ENCODE measurements around the gene PIM2.

Gene PIM2

DNA sequence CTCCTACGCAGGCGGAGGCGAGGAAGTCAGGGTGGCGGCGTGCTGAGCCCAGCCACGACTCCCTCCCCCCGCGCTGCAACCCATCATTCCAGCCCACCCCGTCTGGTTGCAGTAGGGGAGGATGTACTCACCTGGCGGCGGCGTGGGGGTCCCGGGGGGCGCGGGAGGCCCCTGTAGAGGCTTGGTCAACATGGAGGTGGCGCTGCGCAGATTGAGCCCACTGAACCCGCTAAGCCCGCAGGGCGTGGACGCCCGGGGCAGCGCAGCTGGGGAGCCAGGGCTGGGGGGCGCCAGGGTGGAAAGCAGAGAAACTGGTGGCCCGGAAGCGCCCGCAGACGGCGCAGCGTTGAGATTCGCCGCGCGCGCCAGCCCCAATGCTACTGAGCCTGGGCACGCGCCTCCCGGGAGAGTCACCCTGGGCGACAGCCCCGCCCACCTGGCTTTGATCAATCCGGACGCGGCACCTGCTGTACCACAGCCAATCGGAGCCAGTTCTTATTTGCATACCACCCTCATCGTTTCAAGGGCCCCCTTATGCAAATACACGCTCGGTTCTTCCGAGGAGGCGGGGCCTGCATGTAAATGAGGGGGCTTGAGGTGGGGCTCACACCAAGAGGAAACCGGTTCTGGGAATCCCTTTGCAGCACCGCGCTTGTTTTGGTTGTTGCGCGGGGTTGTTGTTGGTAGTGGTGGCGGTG is at the start of gene PIM2:
Gene PIM2, minus strand, starts transcription at position 382 of the 698 bp plus-strand sequence. Its CDS starts 190 bp downstream, at position 192.
- peak; percentile 90 for DNase-seq

DNA sequence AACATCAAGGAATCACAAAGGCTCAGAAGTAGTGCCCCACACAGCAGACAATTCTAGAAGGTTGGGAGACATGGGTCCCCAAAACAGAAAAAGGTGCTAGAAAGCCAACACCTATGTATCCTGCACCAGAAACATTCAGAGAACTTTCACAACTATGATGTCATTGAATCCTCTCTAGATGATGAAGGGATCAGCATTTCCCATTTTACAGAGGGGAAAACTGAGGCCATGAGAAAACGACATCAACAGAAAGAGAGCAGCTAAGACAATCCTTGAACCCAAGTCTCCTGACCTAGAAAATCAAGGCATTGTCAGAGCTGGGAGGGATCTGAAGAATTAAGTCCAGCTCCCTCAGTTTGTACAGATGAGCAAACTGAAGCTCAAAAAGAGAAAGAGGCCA is 49.6 kb upstream of the PIM2 start:
- DNase-seq = no peak

DNA sequence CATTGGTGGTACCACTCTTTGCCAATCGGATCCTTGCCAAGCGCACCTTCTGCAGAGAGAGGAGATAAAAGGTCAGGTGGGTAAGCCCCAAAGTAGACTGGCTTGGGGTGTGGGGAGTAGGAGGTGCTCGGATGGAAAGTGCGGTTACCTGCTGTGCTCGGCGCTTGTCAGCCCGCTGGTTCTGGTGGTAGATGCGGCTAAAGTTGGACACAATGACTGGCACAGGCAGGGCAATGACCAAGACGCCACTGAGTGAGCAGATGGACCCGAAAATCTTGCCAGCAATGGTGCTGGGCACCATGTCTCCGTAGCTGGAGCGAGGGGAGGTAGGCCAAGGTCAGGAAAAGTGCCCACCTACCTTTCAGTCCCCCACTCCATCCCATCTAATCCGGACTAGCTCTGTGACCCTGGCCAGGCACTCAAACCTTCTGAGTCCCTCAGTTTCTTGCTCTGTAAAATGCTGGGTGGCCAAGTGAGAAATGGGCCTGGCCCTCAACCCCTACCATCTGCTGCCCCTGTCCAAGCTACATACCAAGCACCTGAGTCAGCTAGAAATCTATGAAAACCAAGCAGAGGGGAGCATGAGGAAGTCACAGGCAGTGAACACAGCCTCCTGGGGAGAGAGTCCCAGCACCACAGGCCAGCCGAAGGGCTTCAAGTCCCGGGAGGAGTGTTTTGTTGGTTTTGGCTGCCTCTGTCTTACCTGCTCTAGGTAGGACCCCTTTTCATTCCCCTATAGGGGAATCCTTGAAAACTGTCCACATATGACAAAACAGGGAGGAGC is 48.2 kb upstream of the PIM2 start:
- no peak for DNase-seq

DNA sequence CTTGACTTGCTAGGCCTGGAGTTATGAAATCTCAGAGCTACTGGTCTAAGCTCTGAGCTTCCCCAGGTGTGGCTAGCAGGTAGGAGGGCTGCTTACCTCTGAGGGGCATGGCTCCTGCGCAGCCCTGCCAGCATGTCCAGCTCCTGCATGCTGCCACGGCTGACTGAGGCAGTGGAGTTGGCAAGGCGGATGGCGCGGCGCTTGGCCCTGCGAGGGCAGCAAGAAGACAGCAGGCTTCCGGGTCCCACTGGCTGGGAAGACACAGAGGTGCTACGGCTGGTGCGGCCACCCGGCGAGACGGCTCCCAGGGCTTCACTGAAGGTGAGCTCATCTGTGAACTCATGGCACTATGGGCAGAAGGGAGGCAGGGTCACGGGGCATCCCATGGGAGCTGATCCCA is 47.1 kb upstream of the PIM2 start:
- no peak for DNase-seq

DNA sequence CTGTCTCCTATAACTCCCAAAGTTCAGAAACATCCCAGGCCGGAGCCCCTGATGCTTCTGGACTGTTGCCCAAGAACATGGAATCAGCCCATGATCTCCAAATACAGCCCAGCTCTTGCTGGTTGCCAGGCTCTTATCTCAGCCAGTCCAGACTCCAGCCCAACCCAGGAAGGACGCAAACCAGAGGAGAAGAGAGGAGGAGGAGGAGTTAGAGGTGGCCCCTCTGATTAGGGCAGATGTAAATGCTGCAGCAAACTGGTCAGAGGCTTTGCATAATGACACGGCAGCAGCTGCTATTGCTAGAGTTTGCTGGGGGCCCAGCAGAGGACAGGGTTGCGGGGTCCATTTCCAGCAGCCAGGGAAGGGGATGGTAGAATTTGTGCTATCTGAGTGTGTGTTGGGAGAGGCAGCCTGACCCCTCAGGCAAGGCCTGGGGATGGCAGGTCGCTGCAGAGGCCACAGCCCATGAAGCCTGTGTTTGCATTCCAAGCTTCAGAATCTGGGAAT is 42.8 kb upstream of the PIM2 start:
- DNase-seq = no peak

DNA sequence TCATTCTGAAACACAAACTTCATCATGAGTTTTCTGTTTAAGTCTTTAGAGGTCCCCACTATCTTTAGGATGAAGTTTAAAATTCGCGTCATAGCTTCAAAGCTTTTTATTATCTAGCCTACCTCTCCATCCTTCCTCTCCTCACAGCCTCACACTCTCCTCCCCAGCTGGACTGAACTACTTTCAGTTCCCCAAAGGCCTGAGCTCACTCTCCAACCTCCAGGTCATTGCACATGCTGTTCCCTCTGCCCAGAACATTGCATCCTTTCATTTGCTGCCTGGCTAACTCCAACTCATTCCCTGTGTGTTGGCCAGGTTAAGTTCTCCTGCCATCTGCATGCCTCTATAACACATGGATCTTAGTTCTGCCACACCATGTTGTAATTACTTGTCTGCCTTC is 41.5 kb upstream of the PIM2 start:
- DNase-seq = no peak

DNA sequence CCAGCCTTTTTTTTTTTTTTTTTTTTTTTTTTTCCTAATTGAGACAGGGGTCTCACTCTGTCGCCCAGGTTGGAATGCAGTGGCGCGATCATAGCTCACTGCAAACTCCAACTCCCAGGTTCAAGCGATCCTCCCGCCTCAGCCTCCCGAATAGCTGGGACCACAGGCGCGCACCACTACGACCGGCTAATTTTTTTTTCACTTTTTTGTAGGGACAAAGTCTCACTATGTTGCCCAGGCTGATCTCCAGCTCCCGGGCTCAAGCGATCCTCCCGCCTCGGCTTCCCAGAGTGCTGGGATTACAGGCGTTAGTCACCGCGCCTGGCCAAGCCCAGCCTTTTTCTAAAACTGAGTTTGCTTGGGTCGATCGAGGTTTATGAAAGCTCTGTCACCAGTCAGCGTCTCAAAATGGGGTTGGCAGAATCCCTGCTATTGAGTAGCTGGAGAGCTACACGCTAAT is 39.8 kb upstream of the PIM2 start:
- peak; percentile 37 for DNase-seq

DNA sequence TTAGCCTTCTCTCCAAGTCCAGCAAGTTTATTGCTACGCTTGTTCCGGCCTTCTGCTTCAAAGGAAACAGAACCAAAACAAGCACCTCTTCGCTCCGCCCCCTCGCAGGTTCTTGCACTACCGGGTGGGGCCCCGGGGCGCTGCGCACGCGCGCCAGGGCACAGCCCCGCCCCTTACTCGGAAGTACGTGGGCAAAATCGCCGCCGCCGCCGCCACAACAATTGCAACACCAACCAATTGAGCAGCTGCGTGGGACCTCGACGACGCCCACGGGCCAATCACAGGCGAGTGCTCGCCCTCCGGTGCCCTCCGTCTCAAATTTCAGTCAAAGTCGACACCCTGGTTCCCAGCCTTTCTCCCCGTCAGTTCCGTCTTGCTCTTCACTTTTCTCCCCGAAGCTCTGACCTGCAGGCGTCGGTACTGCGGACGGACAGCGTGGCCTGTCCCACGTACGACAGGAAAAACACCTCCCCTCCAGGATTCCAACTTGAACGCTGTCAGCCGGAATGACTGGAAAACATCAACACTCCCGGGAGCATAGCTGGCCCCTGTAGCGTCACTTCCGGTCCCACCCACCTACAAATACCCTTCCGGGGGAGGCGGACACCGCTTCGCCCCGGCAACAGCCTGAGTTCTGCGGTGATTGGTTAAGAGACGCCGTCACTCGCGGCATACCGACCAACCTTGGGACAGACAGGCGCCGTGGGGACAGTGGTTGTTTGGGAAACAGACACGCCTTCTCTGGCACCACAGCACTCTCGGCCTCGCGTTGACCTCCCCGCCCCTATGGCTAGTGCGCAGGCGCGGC is 39.2 kb upstream of the PIM2 start:
- peak; percentile 90 for DNase-seq

DNA sequence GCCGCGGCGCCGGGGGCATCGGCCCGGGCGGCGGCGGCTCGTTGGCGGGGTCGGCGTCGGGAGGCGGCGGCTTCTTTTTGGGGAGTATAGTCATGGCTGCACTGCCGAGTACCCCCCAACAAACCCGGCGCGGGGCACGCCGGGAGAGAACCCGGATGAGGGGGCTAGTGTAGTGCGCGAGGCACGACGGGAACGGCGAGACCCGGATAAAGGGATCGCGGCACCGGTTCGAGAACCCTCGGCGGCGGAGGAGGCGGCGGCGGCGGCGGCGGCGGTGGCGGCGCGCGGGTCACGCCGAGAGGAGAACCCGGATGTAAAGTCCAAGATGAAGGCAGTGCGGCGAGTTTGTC is 38.6 kb upstream of the PIM2 start, which contains the start of gene OTUD5:
Gene OTUD5, minus strand, starts transcription at position 131 of the 350 bp plus-strand sequence. Its CDS starts 37 bp downstream, at position 94.
- DNase-seq = peak; percentile 80

DNA sequence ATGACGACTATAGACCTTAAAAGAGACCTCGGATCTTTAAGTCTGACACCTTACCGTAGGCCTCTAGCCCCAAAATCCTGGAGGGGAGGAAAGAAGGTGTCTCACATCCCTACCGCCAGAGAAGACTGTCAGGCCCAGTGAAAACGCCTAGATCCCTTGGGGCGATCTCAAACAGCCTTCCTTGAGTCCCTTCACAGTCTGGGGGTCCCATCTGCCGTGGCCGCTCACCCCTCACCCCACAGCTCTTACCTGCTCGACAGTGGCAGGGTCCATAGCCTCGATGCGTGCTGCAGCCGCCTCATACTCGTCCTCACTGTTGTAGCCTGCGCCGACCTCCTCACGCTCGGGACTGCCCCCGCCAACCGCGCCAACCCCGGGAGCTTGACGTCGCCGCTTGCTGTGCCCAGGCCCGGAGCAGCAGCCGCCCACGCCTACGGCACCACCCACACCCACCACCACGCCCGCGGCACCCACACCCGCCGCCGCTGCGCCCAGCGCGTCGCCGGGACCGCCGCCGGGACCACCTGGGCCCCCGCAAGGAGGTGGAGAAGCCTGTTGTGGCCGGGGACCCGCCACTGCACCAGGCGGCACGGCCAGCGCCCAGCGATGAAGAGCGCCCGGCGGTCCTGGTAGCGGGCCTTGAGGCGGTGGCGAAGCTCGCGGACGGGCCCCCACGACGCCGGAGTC is 38.0 kb upstream of the PIM2 start:
- peak; percentile 58 for DNase-seq

DNA sequence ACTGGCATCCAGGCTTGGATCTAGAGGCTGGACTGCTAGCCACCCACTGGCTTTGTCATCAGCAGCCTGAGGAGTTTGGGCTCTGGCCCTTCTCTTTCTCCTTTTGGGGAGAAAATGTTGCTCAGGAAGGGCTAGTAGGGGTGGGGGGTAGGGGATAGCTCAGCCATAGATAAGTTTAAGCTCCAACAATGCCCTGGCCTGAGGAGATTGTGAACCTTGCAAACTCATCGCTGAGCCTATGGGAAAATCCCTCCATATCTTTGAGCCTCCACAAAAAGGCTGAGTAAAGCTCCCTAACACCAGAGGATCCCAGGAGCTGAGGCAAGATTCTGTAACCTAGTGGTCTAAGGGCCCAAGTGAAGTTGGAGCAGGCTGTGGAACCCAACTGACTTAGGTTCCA is 29.8 kb upstream of the PIM2 start:
- no peak for DNase-seq

DNA sequence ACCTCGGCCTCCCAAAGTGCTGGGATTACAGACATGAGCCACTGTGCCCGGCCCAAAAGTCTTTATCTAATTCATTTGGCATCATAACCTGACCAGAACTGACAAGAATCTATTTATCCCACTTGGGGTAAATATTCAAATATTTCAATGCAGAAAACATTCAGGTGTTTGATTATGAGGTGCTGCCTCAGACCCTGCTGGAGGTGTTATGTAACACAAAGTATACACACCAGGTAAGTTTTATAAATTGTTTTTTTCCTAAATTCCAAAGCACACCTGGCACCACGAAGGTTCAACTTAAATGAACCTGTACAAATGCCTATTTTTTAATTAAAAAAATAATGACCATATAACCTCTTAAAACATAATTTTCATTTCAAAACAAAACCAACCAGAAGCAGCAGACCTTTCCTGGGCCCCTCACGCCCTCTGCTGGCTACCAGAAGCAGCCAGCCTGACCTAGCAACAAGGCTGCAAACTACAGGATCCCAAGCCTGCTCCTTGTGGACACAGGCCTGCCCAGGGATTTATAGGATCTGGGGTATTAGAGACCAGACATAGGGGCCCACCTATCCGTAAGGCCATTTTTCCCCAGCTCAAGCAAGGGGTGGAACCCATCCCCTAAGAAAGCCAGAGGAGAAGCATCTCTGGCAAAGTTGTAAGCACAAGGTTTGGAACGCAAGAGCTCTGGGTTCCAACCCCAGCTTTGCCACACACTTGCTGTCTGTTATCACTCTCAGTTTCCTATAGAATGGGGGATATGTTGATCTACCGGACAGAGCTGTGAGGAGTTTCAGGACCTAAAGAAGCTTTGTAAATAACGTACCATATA is 26.9 kb upstream of the PIM2 start:
- peak; percentile 58 for DNase-seq

DNA sequence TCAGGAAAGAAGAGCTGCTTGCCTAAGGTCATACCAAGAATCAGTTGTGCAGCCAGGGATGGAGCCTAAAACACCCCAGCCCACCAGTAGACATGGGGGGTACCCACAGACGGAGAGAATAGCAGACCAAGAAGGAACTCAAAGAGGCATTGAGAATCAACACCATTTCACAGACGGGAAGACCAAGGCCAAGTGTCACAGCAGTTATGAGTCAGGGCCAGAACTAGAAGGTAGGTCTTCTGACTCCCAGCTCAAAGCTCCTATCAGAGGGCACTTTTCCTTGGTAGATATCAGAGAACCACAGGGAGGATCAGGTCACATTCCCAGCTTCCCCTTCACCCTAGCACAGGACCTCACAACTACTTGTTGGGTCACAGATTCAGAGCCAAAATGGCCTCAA is 24.1 kb upstream of the PIM2 start:
- DNase-seq = no peak

DNA sequence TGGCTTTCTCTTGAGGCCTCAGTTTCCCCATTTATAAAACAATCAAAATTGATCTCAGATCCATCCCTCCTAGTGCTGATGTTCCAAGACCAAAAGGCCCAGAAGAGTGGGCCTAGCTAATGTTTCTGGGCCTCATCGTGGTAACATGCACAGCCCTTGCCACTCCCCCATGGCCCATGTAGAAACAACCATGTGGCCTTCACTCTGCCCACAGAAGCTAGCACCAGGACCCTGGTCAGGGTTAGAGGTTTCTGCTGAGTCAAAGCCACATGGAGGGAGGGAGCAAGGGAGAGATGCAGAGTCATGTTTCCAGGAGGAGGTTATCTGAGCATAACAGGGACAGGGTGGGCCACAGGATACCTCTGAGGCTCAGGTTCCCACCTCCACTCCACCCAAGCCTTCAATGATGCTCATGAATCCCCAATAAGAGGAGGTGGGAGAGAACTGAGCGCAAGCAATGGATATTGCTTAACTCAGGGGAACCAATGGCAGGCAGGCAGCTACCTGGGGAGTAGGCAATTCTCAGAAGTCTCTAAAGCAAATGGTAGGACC is 21.7 kb upstream of the PIM2 start:
- peak; percentile 37 for DNase-seq

DNA sequence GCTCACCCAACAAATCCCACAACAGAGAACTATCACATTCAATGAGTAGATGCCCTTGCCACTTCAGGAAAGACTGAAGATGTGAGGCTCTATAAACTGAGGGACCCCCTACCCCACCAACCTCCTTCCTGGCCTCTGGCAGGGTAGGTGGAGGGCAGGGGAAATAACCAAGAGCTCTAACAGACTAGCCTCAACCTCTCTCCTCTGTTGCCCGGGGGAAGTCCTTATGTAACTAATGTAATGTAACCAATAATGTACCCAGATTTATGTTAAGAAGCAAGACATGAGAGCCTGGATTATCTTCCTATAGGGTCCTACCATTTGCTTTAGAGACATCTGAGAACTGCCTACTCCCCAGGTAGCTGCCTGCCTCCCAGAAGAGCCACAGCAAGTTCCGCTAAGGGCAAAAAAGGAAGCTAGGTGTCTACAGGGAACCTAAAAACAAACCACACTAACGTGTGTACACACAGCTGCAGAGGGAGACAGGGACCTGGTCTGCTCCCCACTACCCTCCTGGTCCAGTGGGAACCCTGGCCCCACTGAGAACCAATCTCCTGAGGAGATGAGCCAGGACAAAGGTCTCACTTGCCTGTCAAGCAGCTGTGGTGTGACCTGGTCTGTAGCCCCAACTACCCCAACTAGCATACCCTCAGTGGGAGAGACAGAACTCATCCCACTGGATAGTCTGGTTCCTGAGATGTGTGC is 20.9 kb upstream of the PIM2 start:
- DNase-seq = no peak

DNA sequence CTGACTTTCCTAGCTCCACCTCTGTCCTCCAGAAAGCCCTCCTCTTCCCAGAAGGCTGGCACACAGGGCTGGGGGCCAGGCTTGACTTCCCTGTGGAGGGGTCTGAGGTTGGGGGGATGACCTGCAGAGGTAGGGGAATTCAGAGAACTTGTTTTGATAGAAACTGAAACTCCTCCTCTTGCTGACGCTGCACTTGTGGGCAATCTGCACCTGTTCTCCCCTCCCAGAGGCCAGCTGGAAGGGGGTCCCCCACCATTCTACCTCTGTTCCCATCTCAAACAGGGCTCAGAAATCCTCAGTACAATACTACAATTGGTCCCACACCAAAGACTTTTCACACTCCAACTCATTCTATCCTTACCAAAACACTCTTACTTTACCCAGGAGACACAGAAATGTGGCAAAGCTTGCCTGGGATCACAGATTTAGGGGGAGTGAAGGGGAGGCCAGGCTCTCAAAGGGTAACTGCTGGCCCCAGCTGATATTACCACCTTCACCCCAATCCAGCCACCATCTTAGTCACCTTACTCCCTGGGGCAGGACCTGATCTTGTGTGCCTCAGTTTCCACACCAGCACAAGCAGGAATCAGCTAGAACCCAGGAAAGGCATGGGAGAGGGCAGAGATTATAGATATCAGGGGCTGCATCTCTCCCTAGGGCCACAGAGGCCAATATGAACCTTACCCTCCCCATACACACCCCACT is 20.0 kb upstream of the PIM2 start:
- peak; percentile 75 for DNase-seq

DNA sequence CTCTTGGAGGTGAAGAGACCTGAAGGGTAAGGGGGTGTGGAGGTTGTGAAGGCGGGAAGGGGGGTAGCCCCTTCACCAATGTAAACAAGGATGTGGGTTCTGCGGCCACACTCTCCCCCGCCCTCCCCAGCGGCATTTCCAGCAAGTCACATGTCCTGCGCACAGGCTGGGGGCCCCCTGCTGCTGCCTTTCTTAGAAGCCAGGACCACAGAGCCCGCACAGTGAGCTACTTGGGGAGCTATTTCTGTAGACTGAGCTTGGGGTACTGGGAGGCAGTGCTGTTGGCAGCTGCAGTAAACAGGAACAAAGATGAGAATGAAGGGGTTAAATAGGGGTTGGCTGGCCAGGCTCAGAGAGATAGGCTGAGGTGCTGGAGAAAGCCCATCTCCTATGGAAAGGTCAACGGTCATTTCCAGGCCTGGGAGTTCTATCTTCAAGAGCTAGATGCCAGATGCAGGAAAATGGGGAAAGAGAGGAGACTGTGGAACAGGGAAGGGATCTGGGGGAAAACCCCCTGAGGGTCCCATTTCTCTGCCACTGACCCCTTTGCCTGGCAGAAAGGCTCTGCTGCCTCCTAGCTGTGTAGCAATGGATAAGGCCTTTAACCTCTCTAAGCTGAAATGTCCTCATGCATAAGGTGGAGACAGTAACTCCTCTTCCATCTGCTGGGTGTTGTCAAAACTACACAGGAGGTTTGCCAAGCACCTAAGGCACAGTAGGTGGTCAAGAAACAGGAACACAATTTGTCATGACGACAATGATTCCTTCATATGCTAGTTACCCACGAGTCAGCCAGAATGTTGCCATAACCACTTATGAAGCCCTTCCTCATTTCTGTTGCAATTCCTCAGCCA is 18.5 kb upstream of the PIM2 start:
- peak; percentile 91 for DNase-seq

DNA sequence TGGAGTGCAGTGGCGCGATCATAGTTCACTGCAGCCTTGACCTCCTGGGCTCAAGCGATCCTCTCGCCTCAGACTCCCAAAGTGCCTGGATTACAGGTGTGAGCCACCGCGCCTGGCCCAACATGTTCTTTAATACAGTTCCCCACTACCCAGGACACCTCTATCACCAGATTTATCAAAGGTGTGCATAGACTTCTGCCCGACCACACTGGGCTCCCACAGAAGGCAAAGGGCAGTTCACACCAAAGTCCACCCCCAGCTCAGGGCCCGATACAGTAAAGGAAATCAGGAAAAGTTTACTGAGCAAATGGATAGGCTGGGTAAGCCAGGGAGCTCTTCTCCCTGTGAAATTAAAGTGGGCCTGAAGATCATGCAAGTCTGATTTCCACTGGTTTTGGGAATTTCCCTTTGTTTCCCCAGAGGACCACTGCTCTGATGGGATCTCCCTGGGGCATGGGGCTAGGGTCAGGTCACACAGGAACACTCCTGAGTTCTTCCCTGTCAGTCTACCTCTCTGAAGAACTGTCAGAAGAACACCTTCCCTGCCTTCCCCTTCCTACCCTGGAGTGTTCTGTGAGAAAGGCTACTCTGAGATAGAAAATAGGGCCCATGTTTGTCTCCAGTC is 17.7 kb upstream of the PIM2 start:
- DNase-seq = no peak

DNA sequence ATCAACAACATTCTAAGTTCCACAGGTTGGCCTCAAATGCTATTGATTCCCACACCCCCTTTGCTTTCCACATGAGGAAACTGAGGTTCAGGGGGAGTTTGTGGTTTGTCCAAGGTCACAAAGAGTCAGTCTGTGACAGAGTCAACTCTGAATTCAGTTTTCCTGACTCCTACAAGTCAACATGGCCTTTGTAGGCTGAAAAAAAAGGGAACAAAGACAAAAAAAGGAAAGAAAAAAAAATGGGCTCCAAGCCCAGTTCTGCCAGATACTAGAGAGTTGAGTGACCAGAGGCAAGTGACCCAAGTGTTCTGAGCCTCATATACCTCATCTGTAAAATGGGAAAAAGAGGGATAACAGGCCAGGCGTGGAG is 16.5 kb upstream of the PIM2 start:
- DNase-seq = no peak

Measured in stimulated activated CD8-positive, alpha-beta memory T cell treated with anti-CD3 and anti-CD28 coated beads, Interleukin-4, amount 100 ng/mL, for 48 hours (primary cell).